Activated effector memory CD4-positive, alpha-beta T cell treated with anti-CD3 and anti-CD28 coated beads, Interleukin-2, amount 50 U/mL, for 16 hours (primary cell): Measurements from ENCODE around the gene SLC19A2.
"Not testable (repeated sequence)": the region's sequence is repeated elsewhere in the genome, so short reads cannot be mapped to it uniquely, and the experiment has no call there.

Experiments used
- DNase-seq: peaks from one replicate; pipeline ENCODE4 v3.0.0-alpha.2; 2020

SLC19A2 gene

DNA sequence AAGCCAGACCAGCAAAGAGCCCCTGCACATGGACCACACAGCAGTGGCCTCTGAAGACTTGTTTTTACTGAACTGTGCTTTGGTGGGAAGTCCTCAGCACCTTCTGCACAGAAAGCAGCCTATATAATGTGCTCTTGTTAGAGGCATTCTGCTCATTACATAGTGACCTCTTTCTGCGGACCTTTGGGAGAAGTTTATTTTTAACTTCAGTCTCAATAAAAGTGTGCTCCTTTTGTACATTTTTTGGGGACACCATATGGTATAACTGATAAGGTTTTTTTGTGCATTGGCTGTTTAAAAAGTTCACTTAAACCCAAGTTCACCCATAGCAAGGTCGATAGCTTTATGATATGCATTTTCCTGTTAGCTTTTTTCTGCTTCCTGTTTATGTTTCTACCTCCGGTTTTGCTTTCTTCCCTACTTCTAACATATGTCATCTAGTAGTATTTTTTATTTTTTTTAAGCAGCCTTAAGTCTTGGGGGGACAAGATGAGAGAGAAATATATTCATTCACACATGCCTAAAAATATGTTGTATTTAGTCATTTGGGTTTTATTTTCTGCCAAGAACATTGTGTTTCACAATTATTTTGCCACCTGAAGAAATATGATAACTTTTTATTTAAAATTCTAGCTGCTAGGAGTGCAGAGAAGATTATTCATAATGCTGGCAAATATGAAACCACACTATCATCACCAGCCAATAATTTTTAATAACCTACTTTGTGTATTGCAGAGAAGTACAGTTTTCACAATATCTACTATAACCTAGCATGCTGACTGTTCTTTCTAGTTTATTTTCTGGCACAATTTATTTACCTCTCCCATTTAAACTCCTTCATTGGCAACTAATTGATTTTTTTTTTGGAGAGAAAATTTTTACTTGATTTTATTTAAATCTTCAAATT, 22.9 kb upstream of the SLC19A2 start:
- DNase-seq: no peak

DNA sequence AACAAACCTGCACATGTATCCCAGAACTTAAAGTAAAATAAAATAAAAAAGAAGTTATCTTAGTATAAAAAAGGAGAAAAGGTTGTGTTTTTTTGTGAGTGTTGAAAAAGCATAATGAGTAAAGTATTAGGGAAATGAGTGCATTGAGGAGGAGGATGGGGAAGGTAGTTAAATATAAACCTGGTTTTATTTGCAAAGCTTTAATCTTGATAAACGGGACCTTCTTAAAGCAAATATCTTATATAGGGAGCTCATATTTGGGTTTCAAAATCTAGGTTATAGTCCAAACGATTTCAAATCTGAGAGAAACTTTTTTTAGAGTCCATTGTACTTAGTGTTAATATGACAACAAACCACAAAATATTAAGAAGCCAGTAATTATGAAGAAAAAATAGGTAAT, 21.7 kb upstream of the SLC19A2 start:
- no peak for DNase-seq

DNA sequence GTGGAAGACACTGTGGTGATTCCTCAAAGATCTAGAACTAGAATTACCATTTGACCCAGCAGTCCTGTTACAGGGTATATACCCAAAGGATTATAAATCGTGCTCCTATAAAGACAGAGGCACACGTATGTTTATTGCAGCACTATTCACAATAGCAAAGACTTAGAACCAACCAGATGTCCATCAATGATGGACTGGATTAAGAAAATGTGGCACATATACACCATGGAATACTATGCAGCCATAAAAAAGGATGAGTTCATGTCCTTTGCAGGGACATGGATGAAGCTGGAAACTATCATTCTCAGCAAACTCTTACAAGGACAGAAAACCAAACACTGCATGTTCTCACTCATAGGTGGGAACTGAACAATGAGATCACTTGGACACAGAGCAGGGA, 17.9 kb upstream of the SLC19A2 start:
- DNase-seq: not testable (repeated sequence)

DNA sequence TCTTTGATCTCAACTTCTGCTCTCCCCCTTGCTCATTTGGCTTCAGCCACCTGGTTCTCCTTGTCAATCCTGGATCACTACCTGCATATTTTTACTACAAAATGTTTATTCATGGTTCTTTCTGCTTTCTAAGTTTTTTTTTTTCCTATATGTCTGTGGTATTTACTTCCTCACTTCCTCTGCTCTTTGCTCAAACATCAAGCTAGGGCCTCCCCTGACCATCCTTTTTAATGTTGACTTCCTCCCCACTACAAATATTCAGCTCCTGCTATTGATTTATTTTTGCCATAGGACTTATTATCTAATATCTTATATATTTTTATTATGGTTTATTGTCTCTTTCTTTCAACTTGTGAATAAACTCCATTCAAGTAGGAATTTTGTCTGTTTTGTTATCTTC, 14.1 kb upstream of the SLC19A2 start:
- DNase-seq: no peak

DNA sequence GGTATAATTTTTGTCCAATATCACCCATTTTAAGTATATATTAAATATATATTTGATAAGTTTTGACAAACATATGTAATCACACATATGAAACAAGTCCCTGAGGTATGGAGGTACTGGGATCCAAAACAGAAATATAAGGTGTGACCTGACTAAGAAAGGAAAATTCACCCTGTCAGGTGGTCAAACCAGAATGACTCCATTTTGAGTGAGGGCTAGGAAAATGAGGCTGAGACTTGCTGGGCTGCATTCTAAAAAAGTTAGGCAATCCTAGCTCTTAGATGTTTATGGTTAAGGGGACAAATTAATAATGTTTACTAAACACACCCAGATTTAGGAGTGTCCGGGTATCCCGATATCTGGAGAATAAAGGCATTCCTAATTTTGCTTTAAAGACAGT, 11.6 kb upstream of the SLC19A2 start:
- DNase-seq: no peak

DNA sequence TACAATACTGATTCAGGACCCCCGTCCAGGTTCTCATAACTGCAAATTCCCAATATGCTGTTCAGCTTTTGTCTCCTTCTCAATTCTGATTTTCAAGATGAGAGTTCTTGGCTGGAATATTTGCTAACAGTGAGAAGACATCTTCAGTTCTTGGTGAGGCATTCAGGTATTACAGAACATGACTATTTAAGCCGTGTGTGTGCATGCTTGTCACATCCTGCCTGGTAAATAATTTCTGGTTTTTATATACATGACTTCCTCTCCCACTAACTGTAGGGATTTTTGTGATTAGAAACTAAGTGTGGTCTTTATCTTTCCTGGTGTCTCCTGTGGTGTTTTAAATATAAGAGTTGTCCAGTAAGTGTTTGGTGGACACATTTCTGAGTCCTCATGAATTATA, 10.2 kb upstream of the SLC19A2 start:
- DNase-seq: no peak

DNA sequence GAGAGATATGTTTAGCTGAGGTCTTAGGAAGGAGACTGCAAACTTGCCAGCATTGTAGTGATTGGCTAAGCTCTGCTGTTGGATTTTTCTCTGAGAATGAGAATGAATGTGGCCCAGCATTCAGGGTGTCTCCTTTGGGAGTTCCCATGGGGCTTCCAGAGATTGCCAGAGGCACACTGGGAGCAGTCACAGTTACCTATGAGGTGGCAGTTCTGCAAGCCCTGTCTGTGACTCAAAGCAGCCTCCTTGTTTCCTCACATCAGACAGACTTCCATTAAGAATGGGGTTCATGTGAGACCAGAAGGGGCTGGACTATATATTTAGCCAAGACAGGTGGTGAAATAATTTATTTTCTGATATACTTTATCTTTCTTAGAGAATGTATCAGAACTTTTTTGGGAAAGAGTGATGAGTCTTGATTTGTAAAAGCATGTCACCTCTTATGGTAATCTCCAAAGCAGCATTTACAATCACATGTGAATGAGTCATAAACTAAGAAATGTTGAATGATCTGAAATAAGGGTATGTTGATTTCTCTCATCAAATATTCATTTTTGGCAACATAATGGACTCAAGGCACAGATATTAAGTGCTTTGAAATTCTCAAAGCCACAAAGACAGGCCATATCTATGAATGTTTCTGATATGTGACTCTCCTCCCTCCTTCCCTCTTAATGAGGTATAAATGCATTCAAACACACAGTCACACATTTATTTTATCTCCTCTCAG, 9.5 kb upstream of the SLC19A2 start:
- DNase-seq: no peak

DNA sequence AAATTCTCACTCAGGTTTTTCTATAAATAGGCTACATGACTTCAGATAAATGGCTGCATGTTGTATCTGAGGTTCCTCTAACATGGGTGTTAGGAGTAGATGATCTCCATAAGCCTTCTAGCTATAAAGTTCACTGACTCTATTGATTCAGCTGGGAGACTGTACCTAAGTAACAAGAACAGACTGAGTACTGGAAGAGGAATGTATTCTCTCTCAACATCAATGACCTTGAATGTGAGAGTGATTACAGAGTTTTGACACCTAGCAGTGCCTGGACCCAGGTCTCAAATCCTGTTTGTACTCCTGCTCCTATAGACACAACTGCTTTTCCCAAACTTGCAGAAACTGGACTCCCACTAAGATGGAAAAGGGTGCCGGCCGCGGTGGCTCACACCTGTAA, 8.6 kb upstream of the SLC19A2 start:
- no peak for DNase-seq

DNA sequence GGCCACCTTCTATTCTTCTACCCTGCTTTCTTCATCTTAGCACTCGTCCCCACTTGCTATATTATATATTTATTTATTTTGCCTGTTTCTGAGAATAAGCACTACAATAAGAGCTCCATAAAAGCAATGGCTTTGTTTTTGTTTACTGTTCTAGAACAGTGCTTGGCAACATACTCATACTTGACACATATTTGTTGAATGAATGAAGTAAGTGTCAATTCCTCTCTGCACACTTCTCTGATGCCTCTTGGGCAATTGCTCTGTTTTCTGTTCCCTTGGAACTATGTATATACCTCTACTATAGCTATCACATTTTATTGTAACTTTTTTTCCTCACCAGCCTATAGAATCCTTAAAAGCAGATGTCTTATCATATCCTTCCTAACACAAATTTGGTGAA, 7.5 kb upstream of the SLC19A2 start:
- DNase-seq: no peak

DNA sequence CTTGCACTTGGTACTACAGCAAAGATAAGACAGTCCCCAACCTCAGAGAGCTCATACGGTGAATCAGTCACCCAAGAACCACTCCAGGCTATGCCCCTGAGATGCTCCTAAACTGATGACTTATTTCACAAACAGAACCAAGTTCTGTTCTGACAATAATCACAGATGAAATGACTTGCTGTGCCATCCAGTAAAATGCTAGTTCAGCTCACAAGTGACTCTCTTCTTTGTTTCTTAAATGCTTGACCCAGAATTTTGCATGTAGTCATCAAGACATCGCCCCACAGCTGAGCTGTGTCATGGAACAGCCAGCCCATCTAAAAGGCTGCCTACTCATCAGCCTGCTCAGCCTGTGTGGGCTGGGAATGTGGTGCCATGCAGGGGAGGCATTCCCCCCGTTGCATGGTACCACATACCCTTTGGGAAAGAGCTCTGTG, 6.1 kb upstream of the SLC19A2 start:
- DNase-seq: no peak

DNA sequence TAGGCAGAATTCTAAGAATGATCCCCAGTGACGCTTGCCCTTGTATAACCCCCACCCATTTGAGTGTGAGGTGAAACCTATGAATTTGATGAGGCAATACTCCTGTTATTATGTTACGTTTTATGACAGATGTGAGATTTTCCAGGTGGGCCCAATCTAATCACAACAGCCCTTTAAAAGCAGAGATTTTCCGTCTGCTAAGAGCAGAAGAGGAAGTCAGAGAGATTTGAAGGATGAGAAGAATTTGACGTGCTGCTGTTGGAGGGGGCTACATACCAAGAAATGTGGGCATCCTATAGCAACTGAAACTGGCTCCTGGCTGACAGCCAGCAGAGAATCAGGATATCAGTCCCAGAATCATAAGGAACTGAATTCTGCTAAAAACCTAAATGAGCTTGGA, 2.4 kb upstream of the SLC19A2 start:
- DNase-seq: no peak

DNA sequence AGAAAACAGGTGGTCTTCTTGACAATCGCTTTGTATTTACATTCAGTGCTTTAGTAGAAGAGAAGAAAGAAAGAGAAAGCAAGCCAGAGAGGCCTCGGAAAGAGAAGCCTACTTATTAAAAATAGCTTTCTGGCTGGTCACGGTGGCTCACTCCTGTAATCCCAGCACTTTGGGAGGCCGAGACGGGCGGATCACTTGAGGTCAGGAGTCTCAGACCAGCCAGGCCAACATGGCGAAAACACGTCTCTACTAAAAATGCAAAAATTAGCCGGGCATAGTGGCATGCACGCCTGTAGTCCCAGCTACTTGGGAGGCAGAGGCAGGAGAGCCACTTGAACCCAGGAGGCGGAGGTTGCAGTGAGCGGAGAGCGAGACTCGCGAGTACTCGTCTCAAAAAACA, 1.8 kb upstream of the SLC19A2 start:
- DNase-seq: no peak

DNA sequence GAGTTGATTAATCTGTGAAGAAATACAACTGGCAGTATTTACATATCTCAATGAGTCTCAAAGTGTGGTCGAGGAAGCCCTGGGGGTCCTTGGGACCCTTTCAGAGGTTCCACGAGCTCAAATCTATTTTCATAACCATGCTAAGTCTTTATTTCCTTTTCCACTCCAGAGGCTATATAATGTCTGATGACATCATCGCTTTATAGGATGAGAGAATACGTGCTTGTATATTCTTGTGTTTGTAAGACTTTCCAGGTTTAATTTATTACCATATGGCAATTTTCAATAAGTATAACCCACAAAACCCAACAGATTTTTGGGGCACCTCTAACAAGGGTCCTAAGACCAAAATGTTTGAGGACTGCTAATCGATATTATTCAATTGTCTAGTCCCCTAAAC, 1.4 kb upstream of the SLC19A2 start:
- DNase-seq: no peak

DNA sequence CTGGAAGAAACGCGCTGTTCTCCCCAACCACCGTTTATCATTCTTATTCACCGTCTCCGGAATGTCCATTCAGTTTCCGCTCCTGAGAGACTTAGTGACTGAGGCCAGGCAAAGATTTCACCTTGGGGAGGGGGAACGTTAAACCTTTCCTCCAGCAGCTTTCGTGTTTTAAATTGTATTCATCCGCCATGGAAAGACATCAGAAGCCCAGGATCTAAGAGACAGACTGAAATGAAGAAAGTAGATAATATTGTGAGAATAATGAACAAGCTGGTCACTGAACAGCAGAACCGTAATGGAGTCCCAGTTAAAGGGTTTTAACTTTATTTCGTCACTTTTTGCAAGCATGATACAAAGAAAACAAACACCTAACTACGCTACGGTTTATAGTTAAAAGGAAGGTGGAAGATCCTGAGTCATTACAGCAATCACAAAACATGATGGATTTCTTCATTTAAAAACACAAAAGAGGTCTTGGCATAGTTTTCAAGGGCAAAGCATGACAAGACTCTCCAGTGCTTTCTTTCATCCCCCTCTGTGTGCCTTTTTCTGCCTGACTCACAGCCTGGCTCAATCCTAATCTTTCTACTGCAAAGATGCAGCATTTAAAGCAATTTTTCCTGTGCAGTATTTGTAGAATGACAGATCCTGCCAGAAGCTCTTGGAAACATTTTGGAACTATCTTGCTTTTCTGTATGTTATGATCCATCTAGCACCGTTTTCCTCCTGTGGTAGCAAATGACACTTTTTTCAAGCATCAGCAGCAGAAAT, 722 bp upstream of the SLC19A2 start:
- no peak for DNase-seq

DNA sequence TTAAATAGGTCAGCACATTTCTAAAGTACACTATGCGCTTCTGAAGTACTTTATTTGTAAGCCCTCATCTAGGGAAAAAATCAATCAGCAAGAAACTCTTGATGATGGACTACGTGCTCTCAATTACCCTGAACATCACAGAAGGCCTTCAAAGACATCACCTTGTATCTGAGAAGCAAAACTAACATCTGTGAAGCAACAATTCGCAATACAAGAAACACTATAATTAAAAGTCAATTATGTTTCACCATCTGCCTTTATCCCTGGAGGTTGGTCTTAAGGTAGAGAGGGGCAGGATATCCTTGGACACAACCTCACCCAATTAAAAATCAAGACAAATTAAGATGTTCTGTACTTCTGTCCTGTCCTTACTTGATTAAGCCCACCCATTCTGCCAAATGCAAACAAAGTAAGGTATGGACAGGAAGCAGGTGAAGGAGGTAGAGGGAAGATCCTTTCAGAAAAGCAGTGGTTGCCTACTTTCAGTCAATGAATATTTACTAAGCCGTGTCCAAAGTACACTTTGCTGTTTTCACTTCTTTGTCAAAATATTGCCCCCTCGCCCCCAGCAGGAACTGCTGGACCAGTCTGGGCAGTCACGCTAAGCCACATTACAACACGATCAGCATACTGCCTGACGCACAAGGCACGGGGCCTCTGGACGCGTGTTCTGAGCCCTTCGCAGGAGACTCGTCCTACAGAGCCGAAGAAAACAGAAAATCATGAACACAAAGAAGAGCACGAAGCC, 887 bp downstream of the SLC19A2 start:
- peak; percentile 75 for DNase-seq

DNA sequence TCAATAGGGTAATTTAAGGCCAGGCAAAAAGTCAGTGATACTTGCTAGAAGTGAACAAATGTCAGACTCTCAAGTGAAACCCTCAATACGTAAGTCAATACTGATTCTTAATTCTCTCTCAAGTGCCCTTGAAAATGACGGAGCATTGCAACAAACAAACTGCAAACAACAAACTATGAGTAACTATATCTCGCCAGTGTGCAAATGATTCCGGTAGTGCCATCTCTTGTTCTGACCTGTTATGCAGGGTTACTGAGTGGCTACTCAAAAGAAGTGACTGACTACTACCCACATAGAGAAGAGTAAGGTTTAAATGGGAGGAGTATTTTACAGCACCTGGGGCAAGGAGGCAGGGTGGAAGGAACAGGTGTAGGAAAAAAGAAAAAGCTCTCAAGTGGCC, 1.6 kb downstream of the SLC19A2 start:
- DNase-seq: no peak

DNA sequence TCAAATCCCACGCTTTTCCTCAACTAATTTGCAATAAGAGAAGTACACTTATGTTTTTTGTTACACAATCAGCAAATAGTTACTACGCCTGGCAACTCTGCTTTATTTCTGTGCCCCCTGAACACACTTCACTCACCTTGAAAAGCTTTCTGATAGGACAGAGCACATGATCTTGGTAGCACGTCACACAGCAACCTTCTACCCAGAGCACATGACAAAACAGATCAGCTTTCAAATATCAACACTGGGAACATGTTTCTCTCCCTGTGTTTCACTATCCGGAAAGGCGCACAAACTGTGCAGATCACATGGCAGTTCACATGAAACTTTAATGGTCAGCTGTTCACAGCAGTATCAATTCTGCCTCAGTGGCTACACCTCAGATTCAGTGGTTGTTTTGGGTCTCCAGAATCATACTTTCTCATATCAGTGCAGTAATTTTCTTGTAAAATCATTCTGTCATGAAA, 2.2 kb downstream of the SLC19A2 start:
- no peak for DNase-seq

DNA sequence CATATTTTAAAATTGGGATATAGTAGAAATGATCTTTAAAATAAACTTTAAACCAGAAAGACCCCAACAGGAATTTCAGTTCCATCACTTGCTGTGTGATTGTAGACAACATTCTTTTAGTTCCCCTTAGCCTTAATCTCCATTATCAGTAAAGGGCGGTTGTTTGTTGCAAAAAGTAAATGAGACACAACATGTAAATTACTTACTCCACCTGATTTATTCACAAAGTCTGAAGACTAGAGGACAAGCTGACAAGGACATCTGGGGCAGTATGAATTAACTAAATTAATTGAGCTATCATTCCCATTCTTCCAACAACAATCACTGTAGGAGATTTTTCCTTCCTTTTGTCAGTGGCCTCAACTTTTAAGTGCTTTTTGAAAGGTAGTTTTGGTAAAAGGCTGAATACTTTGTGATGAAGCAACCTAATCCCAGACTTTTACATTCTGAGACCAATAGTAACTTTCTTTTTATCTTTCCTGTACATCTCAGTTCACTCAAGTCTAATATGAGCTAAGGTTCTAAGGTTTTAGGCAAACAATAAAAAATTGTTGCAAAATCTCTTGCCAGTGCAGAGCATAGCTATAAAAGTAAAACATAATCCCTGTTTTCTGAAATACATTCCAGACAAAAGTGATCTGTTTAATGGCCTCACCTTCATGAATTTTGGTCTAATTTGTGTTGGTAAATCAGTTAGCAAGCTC, 6.2 kb downstream of the SLC19A2 start:
- no peak for DNase-seq

DNA sequence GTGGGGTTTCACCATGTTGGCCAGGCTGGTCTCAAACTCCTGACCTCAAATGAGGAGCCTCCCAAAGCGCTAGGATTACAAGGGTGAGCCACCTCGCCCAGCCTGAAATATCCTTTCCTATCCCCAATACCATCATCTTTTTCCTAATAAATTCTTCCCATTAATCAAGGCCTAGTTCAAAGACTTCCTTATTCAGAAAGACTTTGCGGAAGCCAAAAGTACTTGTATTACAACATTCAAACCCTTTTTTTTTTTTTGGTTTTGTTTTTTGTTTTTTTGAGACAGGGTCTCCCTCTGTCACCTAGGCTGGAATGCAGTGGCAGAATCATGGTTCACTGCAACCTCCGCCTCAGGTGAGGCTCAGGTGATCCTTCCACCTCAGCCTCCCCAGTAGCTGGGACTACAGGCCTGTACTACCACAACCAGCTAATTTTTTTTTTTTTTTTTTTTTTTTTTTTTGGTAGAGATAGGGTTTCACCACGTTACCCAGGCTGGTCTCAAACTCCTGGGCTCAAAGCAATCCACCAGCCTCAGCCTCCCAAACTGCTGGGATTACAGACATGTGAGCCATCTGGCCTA, 7.6 kb downstream of the SLC19A2 start:
- no peak for DNase-seq

DNA sequence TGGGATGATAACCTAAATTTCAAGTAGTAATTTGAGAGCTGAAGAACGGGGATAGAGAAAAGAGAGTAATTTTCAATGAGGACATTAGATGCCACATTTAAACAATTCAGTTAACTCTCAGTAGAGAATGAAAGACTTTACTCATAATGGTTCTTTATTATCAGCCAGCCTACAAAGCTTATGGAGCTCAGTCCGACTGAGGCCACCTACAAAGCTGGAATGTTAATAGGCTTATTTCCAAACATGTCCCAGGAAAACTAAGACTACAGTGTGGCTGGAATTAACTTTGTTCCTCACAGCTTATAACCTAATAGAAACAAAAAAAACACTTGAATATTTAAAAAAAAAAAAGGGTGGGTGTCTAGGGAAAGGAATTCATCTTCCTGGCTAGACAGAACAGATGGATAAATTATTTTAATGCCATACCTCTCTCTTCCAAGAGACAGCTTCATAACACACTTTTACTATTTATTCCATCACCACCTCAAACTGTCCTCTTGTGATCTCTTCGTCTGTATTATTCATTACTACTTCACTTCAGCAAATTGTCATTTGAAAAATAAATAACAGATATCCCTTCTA, 9.8 kb downstream of the SLC19A2 start:
- no peak for DNase-seq

DNA sequence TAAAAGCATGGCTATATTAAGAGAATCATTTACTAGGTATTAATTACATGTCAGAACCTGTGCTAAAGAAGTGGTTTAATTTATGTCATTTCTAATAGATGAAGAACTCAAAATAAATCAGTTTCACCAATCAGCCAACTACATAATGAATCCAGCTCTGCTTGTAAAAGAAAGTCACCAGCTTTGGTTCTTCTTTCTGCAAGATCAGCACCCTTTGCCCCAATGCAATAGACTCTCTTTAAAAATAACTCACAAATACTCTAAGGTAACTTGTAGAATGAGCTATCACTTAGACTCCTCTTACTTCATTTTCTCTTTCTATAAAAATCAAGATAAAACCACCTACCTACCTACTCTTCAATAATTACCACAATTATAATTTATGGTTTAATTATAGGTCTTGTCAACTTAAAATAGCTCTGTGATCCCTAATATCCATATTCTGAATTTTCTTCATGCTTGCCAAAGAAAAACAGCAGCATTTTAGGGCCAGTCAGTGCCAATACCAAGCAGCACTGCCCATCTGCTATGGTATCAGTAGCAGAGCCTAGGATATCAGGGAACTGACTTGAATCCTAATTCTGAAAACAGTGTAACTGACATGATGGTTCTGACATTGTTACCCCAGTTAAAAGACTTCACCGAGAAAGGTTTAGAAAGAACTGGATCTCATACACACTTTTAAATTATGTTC, 11.3 kb downstream of the SLC19A2 start:
- no peak for DNase-seq
